Astrocyte of the cerebellum (primary cell): ENCODE measurements around the gene ACVR1B.

Experiments used
- DNase-seq: peaks from one replicate; pipeline ENCODE4 v3.0.0-alpha.2; 2011; ENCODE audit warnings: low read depth
- H3K4me3 ChIP-seq: 2 replicates; pipeline ENCODE4 v1.5.1; 2011; ENCODE audit warnings: mild to moderate bottlenecking, low read depth, low read length, moderate library complexity
- in situ Hi-C: cut with HindIII; loops from 2 replicates; pipeline ENCODE4 v1.10.0; 2017; ENCODE audit warnings: low sequenced_read_pairs
- TF ChIP-seq, protein P1 (sequence below): IDR thresholded peaks from 2 replicates; pipeline ENCODE4 v1.5.1; 2012; ENCODE audit warnings: low read length, low read depth, moderate library complexity, mild to moderate bottlenecking; ENCODE audit errors: missing control alignments

Gene ACVR1B

DNA sequence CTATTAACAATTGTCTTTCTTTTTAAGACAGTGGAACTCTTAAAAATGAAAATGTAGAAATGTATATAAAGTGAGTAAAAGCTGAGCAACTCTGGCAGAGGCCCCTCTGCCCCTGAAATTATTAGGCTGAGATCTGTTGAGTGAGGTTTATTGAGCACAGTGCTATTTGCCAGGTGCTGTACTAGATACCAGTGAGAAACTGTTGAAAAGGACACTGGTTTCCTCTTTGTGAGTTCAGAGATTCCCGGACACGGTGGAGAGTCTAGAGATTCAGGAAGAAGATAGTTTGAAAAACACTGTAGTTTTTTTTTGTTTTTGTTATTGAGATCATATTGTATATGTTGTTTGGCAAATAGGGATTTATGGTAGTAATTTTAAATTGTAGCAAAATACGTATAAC is 11.2 kb downstream of the ACVR1B start:
- TF ChIP-seq, protein P1, sequence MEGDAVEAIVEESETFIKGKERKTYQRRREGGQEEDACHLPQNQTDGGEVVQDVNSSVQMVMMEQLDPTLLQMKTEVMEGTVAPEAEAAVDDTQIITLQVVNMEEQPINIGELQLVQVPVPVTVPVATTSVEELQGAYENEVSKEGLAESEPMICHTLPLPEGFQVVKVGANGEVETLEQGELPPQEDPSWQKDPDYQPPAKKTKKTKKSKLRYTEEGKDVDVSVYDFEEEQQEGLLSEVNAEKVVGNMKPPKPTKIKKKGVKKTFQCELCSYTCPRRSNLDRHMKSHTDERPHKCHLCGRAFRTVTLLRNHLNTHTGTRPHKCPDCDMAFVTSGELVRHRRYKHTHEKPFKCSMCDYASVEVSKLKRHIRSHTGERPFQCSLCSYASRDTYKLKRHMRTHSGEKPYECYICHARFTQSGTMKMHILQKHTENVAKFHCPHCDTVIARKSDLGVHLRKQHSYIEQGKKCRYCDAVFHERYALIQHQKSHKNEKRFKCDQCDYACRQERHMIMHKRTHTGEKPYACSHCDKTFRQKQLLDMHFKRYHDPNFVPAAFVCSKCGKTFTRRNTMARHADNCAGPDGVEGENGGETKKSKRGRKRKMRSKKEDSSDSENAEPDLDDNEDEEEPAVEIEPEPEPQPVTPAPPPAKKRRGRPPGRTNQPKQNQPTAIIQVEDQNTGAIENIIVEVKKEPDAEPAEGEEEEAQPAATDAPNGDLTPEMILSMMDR: no peak
- no peak for DNase-seq
- in situ Hi-C loops: no loop called here
- H3K4me3 ChIP-seq: no peak overlapping the region

GRCh38 chr12:51963477-51963876 is 12.0 kb downstream of the ACVR1B start:
- DNase-seq: no peak
- in situ Hi-C loops: no loop called here
- no peak overlapping the region for H3K4me3 ChIP-seq
- TF ChIP-seq, protein P1: no peak

DNA sequence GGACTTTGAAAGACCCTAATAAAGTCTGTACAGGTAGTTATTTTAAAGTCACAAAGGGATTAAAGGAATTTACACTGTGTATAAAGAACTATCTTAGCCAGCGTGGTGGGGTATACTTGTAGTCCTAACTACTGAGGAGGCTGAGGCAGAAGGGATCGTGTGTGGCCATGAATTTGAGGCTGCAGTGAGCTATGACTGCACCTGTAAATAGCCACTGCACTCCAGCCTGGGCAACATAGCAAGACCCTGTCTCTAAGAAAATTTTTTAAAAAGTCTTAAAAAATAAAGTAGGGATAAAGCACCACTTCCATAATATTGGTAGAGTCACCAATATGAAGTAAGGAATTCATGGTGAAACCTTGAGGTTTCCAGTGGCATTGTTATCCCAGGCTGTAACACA is 18.1 kb downstream of the ACVR1B start:
- TF ChIP-seq, protein P1: no peak
- in situ Hi-C loops: loop anchor here (5.0 kb wide), 1 partner anchor 82 kb away; the partner anchor contains the start of gene ANKRD33

DNA sequence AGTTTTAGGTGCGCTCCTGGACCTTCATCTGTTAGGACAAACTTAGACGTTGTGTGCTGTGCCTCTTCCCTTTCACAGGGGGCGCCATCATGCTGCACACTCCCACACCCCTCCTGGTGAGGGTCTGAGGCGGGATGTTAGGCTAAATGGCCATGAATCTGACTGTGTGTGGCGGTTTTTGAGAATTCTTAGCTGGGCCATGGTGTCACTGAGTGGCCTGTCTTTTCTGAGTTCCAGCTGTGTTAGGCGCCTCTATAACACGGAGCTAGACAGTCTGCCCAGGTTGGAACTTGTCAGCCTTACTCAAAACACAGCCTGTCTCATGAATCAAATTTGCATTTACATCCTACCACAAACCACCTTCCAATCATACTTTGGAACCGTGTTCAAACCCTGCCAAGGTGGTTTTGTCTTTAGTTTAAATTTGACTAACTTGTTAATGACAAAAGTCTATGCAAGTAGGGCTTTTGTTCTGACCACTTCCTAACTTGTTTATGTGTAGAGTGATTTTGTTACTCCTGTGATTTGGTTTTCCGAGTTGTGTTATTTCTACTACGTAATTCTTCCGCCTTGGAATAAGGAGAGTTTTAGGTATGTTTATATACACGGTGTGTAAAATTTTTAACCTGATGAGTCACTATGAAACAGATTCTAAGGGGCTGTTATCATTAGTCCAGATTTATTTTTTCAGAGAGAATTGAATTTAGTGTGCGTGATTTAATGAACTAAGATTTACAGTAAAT is 19.6 kb downstream of the ACVR1B start:
- H3K4me3 ChIP-seq: no peak overlapping the region
- DNase-seq: peak; percentile 34
- TF ChIP-seq, protein P1: peak; percentile 95
- in situ Hi-C loops: no loop called here

More for the DNA sequence above, 18.1 kb downstream of the ACVR1B start:
- DNase-seq: no peak
- no peak overlapping the region for H3K4me3 ChIP-seq

GRCh38 chr12:51971679-51972421 is 20.4 kb downstream of the ACVR1B start:
- in situ Hi-C loops: no loop called here
- no peak overlapping the region for H3K4me3 ChIP-seq
- TF ChIP-seq, protein P1: no peak
- no peak for DNase-seq

DNA sequence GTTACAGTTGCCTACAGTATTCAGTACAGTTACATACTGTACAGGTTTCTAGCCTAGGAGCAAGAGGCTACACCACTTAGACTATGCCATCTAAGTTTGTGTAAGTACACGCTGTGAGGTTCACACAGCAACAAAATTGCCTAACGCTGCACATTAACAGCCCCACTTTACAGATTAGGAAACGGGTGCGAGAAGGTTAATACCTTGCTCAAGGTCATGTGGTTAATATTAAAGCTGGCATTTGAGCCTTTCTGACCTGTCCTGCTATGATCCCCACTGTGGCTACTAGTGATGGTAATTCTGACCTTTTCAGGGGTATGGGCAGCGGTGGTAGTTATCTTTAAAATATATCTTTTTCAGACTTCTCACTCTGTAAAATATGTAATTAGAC is 20.9 kb downstream of the ACVR1B start:
- TF ChIP-seq, protein P1: no peak
- H3K4me3 ChIP-seq: no peak overlapping the region
- DNase-seq: no peak
- in situ Hi-C loops: no loop called here
